HG03025 (cell line): ENCODE measurements around the gene SIRPB2.
"Not testable (repeated sequence)": the region's sequence is repeated elsewhere in the genome, so short reads cannot be mapped to it uniquely, and the experiment has no call there.

Experiments
- ATAC-seq: cut with Tn5 transposase; IDR thresholded peaks from one replicate; pipeline ENCODE4 v1.9.1; 2021; ENCODE audit warnings: mild to moderate bottlenecking, moderate library complexity; ENCODE audit not compliant: unreplicated experiment, low FRiP score

The SIRPB2 gene

GRCh38 chr20:1500496-1500895 is 9.3 kb upstream of the SIRPB2 start:
- no peak for ATAC-seq

- no peak for ATAC-seq
Measured at GRCh38 chr20:1499528-1500420, 8.6 kb upstream of the SIRPB2 start.

GRCh38 chr20:1497371-1497770 is 6.2 kb upstream of the SIRPB2 start:
- ATAC-seq: not testable (repeated sequence)

- ATAC-seq: no peak
Measured at GRCh38 chr20:1496930-1497329, 5.7 kb upstream of the SIRPB2 start.

- no peak for ATAC-seq
Measured at GRCh38 chr20:1494436-1494835, 3.2 kb upstream of the SIRPB2 start.

GRCh38 chr20:1493536-1493935 is 2.3 kb upstream of the SIRPB2 start:
- no peak for ATAC-seq

- no peak for ATAC-seq
Measured at GRCh38 chr20:1491860-1492642, 831 bp upstream of the SIRPB2 start.

- ATAC-seq: no peak
Measured at GRCh38 chr20:1490643-1491195, 501 bp downstream of the SIRPB2 start.

GRCh38 chr20:1489764-1490436 is 1.3 kb downstream of the SIRPB2 start:
- no peak for ATAC-seq

GRCh38 chr20:1489325-1489724 is 1.9 kb downstream of the SIRPB2 start:
- no peak for ATAC-seq

- ATAC-seq: no peak
Measured at GRCh38 chr20:1486566-1486965, 4.7 kb downstream of the SIRPB2 start.

- no peak for ATAC-seq
Measured at GRCh38 chr20:1484438-1485116, 6.6 kb downstream of the SIRPB2 start.

GRCh38 chr20:1479831-1480595 is 11.2 kb downstream of the SIRPB2 start:
- ATAC-seq: no peak

- ATAC-seq: no peak
Measured at GRCh38 chr20:1478566-1478965, 12.7 kb downstream of the SIRPB2 start.

- no peak for ATAC-seq
Measured at GRCh38 chr20:1477896-1478490, 13.2 kb downstream of the SIRPB2 start.

GRCh38 chr20:1474817-1475603 is 16.2 kb downstream of the SIRPB2 start:
- no peak for ATAC-seq

- ATAC-seq: no peak
Measured at GRCh38 chr20:1474325-1474724, 16.9 kb downstream of the SIRPB2 start.
